NCI-H2227 (cell line): Measurements from ENCODE around the gene PTPRT.

Experiments used
- DNase-seq: peaks from one replicate; lab custom pipeline; 2025; ENCODE audit not compliant: unreplicated experiment; lab: John Stamatoyannopoulos, UW

The PTPRT gene

GRCh38 chr20:42429761-42430458, 759.8 kb downstream of the PTPRT start:
- no peak for DNase-seq

GRCh38 chr20:42419814-42420532, 769.7 kb downstream of the PTPRT start:
- DNase-seq: no peak

- no peak for DNase-seq
Measured at GRCh38 chr20:42406826-42407225, 782.9 kb downstream of the PTPRT start.

GRCh38 chr20:42402455-42402854, 787.3 kb downstream of the PTPRT start:
- no peak for DNase-seq

GRCh38 chr20:42401613-42402012, 788.1 kb downstream of the PTPRT start:
- DNase-seq: no peak

- no peak for DNase-seq
Measured at GRCh38 chr20:42399802-42400201, 789.9 kb downstream of the PTPRT start.

GRCh38 chr20:42392442-42392841, 797.3 kb downstream of the PTPRT start:
- DNase-seq: no peak

GRCh38 chr20:42391807-42392206, 797.9 kb downstream of the PTPRT start:
- no peak for DNase-seq

GRCh38 chr20:42380287-42380686, 809.4 kb downstream of the PTPRT start:
- no peak for DNase-seq

GRCh38 chr20:42379385-42379784, 810.3 kb downstream of the PTPRT start:
- DNase-seq: no peak

- no peak for DNase-seq
Measured at GRCh38 chr20:42378826-42379225, 810.9 kb downstream of the PTPRT start.

- DNase-seq: no peak
Measured at GRCh38 chr20:42376131-42376530, 813.6 kb downstream of the PTPRT start.

- DNase-seq: no peak
Measured at GRCh38 chr20:42373049-42373448, 816.7 kb downstream of the PTPRT start.

GRCh38 chr20:42370075-42370474, 819.6 kb downstream of the PTPRT start:
- no peak for DNase-seq

- no peak for DNase-seq
Measured at GRCh38 chr20:42368910-42369309, 820.8 kb downstream of the PTPRT start.

- DNase-seq: no peak
Measured at GRCh38 chr20:42366626-42367025, 823.1 kb downstream of the PTPRT start.

GRCh38 chr20:42364446-42364845, 825.3 kb downstream of the PTPRT start:
- no peak for DNase-seq

GRCh38 chr20:42361402-42361970, 828.2 kb downstream of the PTPRT start:
- DNase-seq: no peak

- DNase-seq: no peak
Measured at GRCh38 chr20:42360621-42361020, 829.1 kb downstream of the PTPRT start.

GRCh38 chr20:42359617-42360016, 830.1 kb downstream of the PTPRT start:
- DNase-seq: no peak

GRCh38 chr20:42352096-42352495, 837.6 kb downstream of the PTPRT start:
- DNase-seq: no peak

- DNase-seq: no peak
Measured at GRCh38 chr20:42350521-42350920, 839.2 kb downstream of the PTPRT start.
